Measurements from ENCODE around the gene DYNC2LI1.
"Not testable (repeated sequence)": the region's sequence is repeated elsewhere in the genome, so short reads cannot be mapped to it uniquely, and the experiment has no call there.

- not testable (repeated sequence) for TF ChIP-seq CTCF (IDR thresholded peaks at IDR 0.05); POLR2AphosphoS5 (IDR thresholded peaks at IDR 0.05; ENCODE audit: insufficient read depth in 1 of 2, low read depth in 1 of 2)
Observed at GRCh38 chr2:43726961-43727633, 46.7 kb upstream of the DYNC2LI1 start.
